GM19240 (cell line): ENCODE data around the gene SCYGR2.
"Not testable (repeated sequence)": the region's sequence is repeated elsewhere in the genome, so short reads cannot be mapped to it uniquely, and the experiment has no call there.

Experiments used
- DNase-seq: peaks from one replicate; pipeline ENCODE4 v3.0.0; 2011; ENCODE audit warnings: low spot score; ENCODE audit not compliant: insufficient read length

SCYGR2 gene

GRCh38 chr2:227598835-227599503, at the start of gene SCYGR2:
SCYGR2 (plus strand) TSS chr2:227598893; CDS start chr2:227598893, 0 bp downstream.
- DNase-seq = not testable (repeated sequence)

DNA sequence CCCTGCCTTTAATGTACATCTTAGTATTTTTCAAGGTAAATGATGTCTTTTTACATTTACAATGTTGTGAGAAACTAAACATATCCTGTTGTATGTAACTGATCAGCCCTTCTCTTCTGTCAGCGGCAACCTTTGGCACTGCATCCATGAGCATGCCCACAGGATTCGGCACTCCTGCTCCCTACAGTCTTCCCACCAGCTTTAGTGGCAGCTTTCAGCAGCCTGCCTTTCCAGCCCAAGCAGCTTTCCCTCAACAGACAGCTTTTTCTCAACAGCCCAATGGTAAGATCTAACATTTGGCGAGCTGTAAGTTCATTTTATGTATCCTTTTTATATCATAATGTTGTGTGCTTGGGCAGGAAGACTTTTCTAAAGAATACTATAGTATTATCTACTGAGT, 46.9 kb upstream of the SCYGR2 start:
- DNase-seq = no peak

GRCh38 chr2:227562581-227562980, 36.1 kb upstream of the SCYGR2 start:
- no peak for DNase-seq

DNA sequence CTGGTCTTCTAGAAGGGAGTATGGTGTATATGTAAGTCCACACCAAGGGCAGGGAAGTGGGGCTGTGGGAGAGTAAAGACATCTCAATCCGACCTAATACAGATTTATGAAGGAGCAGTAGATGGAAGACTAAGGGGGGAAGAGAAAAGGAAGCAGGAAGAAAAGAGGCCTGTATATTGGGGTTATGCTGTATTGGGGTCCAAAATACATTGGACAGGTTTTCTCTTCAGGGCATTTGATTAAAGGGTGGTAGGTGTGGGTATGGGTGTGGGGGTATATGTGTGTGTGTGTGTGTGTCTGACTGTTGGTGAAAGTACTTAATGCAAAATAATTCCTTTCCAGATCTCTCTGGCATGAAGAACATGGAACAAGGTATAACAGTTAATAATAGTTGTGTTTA, 33.6 kb upstream of the SCYGR2 start:
- DNase-seq = no peak

DNA sequence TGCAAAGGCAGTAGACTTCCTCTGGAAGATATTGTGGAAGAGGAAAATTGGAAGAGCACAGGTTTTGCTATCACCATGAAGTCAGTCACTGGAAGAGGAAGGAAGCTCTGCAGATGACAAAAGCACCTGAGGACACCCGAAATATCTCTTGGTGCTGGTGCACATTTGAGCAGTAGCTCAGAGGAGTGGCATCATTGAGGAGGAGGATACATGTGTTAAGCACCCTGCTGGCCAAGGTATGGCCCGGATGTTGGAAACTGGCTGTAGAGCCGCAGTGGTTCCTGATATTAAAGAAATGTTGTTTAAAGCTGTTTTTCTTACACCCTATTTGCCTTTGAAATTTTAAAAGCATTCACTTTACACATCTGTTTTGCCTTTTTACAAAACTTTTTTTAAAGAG, 32.7 kb upstream of the SCYGR2 start:
- DNase-seq = no peak

DNA sequence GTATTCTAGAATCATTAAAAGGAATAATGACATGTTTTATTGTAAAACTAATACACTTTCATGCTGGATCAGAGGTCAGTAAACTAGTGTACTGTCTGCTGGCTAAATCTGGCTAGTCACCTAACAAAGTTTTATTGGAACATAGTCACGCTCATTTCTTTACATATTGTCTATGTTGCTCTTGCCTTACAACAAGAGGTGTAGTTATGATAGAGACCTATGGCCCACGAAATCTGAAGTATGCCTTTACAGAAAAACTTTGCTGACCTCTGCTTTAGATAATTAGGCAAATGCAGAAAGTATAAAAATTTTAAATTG, 29.9 kb upstream of the SCYGR2 start:
- no peak for DNase-seq

DNA sequence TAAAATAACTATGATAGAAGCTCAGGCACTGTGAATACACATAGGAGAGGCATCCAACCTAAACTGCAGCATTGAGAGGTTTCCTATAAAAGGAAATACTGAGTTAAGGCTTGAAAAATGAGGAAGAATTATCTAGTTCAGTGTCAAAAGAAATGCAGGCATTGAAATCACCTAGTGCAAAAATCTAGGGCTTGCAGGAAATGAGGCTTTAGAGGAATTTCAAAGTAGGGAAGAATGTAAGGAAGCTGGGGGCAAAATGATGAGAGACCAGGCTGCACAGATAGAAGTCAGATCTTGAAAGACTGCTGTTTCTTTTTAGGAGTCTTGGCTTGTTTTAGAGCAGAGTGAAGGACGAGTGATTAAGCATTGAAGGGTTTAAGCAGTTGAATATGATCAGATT, 28.1 kb upstream of the SCYGR2 start:
- DNase-seq = no peak

DNA sequence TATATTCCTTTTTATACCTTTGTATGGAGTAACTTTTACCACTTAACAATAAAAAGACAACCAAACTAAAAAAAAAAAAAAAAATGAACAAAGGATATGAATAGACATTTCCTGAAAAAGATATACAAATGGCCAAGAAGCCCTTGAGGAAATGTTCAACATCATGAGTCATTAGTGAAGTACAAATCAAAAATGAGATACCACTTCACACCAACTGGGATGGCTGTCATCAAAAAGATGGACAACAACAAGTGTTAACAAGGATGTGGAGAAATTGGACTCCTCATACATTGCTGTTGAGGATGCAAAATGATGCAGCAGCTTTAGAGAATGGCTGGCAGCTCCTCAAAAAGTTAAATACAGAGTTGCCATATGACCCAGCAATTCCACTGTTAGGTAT, 22.6 kb upstream of the SCYGR2 start:
- no peak for DNase-seq

DNA sequence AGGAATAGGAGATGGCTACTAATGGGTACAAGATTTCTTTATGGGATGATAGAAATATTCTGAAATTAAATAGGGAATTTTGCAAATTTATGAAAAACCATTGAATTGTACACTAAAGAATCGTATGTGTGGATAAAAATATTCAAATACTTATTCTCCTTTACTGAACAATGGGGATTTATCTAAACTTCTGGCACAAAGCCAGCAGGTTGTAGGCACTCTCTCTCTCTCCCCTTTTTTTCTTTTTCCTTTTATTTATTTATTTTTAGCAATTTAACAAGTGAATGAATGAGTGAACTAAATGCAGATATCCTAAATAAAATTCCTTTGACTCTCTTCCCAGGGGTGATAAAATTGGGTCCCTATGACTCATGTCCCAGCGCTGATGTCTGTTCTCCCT, 21.9 kb upstream of the SCYGR2 start:
- no peak for DNase-seq

DNA sequence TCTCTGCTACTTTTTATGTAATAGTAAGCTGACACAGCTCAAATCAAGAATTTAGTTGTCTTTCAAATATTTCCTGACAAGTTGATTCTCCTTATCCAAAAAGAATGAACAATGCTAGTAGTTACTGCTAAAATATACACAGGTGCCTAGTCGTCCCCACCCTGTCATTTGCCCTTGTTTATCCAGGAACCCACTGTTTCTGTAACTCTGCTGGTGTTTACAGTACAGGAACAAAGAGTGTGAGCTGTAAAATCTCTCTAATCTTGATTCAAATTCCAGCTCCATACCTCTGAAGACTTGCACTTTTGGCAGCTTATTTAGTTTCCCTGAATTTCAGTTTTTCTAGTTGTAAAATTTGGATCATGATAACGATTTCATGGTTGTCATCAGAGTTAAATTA, 21.1 kb upstream of the SCYGR2 start:
- no peak for DNase-seq

- DNase-seq = no peak
These were observed 20.1 kb upstream of the SCYGR2 start for GRCh38 chr2:227578642-227579041.

DNA sequence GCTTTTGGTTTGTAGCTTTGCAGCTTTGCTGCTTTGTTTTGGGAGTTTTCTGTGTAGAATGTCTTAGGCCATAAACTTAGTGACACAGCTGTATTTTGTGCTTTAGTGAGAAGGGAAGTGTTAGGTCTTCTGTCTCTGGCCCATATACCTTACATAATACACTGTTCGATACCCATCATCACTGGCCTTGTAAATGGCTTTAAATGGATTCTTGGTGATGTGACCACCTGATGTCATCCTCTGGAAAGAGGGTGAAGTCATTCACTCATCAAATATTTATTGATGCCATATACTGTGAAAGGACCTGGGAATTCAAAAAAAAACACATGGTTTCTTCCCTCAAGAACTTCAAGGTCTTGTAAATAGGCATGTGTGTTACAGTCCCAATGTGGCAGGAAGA, 18.9 kb upstream of the SCYGR2 start:
- DNase-seq = no peak

- no peak for DNase-seq
These were observed 16.3 kb upstream of the SCYGR2 start for GRCh38 chr2:227582369-227582768.

DNA sequence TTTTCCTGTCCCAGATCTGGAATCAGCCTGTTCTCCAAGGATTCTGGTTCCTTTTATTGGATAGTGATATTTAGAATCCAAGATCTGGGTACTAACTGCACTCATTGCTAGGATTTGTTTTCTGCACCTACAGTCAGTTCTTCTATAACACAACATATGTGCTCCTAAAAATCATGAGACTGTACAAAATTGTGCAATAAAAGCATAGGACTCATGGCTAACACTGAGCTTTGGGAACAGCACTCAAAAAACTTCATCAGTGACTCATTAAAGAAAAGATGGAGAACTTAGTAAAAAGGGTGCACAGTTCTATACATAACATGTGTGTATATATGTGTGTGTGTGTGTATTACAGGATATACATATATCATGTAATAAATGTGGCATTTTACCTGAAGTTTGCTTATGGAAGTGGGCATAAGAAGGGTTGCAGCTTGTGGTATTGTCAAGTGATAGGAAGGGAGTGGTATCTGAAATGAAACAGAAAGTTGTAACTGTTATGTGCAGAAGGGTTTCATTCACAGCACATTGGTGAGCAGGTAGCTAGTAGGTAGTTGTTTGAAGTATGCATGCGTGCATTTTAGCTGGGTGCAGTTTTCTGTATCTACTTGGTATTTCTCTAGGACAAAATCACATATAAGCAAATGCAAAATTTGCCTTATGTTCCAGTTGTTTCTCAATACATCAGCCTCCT, 5.9 kb upstream of the SCYGR2 start:
- no peak for DNase-seq

DNA sequence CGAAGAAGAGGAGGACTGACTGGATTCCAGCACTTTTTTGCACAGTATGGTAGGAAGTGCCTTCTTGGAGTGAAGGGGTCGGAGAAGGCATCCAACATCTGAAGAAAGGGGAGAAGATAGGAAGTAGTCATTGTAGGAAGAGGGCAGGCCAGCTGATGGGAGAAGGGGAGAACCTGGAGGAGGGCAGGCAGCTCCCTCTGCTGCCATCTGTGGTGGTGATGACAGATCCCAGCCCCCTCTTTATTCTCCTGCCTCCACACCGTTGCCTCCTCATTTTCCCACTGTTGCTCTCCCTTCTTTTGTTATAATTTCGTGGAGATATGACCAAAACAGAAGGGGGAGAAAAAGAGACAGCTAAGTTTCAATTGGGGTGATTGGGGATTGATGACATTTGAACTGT, 2.9 kb upstream of the SCYGR2 start:
- DNase-seq = no peak

DNA sequence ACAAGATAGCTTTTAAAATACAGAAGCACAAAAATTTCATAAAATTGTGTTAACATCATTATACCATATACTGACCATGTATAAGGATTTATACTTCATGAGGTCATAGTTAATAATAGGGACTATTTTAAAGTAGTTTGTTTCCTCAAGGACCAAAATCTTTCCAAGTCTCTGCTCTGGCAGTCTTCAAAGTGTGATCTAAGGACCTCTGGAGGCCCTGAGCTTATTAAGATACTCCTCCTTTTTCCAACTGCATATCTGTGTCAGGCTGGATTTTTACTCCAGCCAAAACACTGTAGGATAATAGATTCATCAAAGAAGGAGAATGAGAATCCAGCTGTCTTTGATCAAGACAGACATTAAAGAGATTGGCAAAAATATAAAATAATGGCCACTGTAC, 1.7 kb upstream of the SCYGR2 start:
- DNase-seq = no peak

DNA sequence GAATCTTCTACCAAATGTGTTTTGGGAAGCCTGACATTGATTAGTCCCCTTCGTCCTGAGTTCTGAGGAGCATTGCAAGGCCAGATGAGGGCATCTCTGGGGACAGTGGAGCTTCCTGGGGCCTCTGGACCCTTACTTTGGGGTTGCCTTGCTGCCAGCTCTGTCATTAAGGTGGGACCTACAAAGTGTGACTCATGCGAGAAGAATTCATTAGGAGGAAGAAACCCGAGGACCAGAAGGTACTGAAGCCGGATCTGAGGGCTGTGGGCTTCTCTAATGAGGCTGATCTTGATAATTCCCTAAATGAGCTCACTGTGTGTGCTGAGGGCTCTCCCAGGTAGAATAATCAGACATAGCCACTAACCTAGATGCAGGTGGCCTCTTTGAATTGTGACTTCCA, 695 bp upstream of the SCYGR2 start:
- DNase-seq = no peak

DNA sequence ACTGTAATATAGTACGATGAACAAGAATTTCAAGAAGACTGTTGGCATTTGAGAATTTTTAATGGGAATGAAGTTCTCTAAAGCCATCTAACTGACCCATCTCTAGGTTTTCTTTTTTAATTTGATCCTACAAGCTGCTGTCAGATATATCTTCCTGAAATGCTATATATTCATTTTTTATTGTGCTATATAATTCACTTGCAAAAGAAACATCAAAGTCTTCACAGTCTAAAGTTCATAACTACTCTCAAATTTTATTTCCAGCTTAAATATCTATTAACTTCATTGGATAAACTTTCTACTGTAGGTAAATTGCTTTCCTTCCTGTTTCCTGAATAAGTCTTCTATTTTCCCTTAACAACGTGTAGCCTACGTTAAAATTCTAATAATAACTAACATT, 3.7 kb downstream of the SCYGR2 start:
- no peak for DNase-seq

DNA sequence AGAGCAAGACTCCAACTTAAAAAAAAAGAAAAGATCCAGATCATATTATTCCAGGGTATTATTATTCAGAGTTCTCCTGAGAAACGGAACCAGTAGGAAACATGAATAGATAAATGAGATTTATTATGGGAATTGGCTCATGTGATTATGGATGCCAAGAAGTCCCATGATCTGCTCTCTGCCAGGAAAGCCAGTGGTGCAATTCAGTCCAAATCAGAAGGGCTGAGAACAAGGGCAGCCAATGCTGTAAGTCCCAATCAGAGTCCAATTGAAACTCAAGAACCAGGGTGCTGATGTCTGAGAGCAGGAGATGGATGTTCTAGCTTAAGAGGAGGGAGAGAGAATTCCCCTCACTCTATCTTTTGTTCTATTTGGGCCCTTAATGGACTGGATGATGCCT, 7.8 kb downstream of the SCYGR2 start:
- DNase-seq = no peak

DNA sequence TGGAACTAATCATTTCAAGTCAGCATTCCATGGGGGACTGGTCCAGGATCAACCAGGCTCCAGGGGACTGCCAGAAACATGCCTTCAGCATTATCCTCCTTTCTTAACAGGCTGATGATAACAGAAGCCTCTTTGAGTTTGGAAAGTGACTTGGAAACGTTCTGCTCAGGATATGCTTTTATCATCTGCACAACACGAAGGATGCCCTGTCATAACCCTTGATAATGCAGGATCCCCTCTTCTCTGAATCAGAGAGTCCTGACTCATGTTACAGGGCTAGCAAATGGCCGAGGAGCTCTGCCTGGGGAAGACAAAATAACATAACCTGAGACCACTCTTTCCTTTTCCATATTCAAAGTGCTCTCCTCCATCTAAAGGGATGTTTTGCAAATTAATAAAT, 9.2 kb downstream of the SCYGR2 start:
- DNase-seq = no peak

DNA sequence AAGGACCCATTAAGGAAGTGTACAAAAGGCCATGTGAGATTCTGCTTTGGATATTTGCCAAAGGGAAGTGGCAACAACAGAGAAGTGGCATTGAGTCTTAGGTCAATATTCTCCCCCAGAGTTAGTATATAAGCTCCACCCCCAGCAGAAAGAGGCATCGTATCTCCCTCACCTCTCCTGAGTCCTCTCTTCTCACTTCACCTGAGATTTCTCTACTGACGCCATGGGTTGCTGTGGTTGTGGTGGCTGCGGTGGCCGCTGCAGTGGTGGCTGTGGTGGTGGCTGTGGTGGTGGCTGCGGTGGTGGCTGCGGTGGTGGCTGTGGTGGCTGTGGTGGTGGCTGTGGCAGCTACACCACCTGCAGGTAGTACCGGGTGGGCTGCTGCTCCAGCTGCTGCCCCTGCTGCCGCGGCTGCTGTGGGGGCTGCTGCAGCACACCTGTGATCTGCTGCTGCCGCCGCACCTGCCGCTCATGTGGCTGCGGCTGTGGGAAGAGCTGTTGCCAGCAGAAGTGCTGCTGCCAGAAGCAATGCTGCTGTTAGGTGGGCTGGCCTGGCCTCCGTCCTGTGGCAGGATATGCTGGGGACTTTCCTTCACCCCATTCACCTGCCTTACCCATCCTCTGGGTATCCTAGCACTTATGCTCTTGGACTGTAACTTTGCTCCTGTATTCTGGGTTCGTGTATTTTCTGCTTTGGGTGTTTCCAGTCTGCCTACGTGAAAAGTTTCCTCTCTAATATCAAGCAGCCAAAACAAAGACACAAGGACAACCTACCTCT, 10.1 kb downstream of the SCYGR2 start:
- DNase-seq = no peak

GRCh38 chr2:227610123-227610522, 11.4 kb downstream of the SCYGR2 start:
- no peak for DNase-seq
